CD14-positive monocyte (primary cell): ENCODE data around the gene KCNC3. TPM values are rescaled to one million over a fixed set of nuclear protein-coding genes. Genes with fewer than 3 reads are reported as not detected.

Experiments used
- DNase-seq, 3 donors: peaks; one replicate each; pipeline ENCODE4 v3.0.0-alpha.2; 2011 to 2022
- H2AFZ ChIP-seq: 2 replicates; pipeline ENCODE4 v1.6.0; 2012; ENCODE audit warnings: mild to moderate bottlenecking, low read depth, low read length, inconsistent platforms; ENCODE audit not compliant: insufficient read depth, poor library complexity, severe bottlenecking
- H3K27ac ChIP-seq, 2 donors: 1 replicate in 1 of 2; 2 replicates in 1 of 2; pipeline ENCODE4 v1.5.1; 2012 to 2013; ENCODE audit warnings: low read length in 2 of 2, control low read depth in 1 of 2, inconsistent platforms in 1 of 2, low read depth in 1 of 2, mild to moderate bottlenecking in 1 of 2
- H3K27me3 ChIP-seq, 2 donors: one replicate each; pipeline versions ENCODE4 v1.6.0 to v1.6.1; 2011 to 2013; ENCODE audit warnings: low read length in 2 of 2; ENCODE audit not compliant: control insufficient read depth in 2 of 2, insufficient read depth in 2 of 2
- H3K36me3 ChIP-seq, 2 donors: replicated peaks in 1 of 2; 1 replicate in 1 of 2; 2 replicates in 1 of 2; pipeline versions ENCODE4 v1.5.1 to v1.6.1; 2012 to 2013; ENCODE audit warnings: low read length in 2 of 2, control low read depth in 1 of 2, inconsistent platforms in 1 of 2, mild to moderate bottlenecking in 1 of 2; ENCODE audit not compliant: insufficient read depth in 2 of 2, control insufficient read depth in 1 of 2
- H3K4me1 ChIP-seq, 2 donors: 1 replicate in 1 of 2; 2 replicates in 1 of 2; pipeline versions ENCODE4 v1.5.1 to v1.6.1; 2012 to 2013; ENCODE audit warnings: low read length in 2 of 2, control low read depth in 1 of 2, inconsistent platforms in 1 of 2, mild to moderate bottlenecking in 1 of 2, moderate library complexity in 1 of 2; ENCODE audit not compliant: insufficient read depth in 2 of 2, control insufficient read depth in 1 of 2
- H3K4me2 ChIP-seq: replicated peaks from 2 replicates; pipeline ENCODE3; 2012; ENCODE audit warnings: low read length, moderate library complexity, mild to moderate bottlenecking; ENCODE audit not compliant: poor library complexity, severe bottlenecking; ENCODE audit errors: extremely low read depth
- H3K4me3 ChIP-seq, 3 experiments: fragments of 200-600 bp in 1 of 3; sonication (generic) in 1 of 3; replicated peaks in 1 of 3; 1 replicate in 2 of 3; 2 replicates in 1 of 3; pipeline ENCODE4 v1.5.1; 2011 to 2013; ENCODE audit warnings: low read length in 3 of 3, mild to moderate bottlenecking in 3 of 3, control low read depth in 2 of 3, low read depth in 2 of 3, inconsistent platforms in 1 of 3, moderate library complexity in 1 of 3
- H3K79me2 ChIP-seq: 2 replicates; pipeline ENCODE4 v1.6.0; 2012; ENCODE audit warnings: mild to moderate bottlenecking, control low read depth, inconsistent platforms, low read length, moderate library complexity; ENCODE audit not compliant: insufficient read depth
- H3K9ac ChIP-seq: 2 replicates; pipeline ENCODE4 v1.6.0; 2017; ENCODE audit warnings: low read length, mild to moderate bottlenecking; ENCODE audit not compliant: insufficient read depth, poor library complexity, severe bottlenecking
- H3K9me3 ChIP-seq, 2 donors: replicated peaks in 1 of 2; 1 replicate in 1 of 2; 2 replicates in 1 of 2; pipeline versions ENCODE4 v1.5.1 to v1.6.1; 2012 to 2013; ENCODE audit warnings: low read length in 2 of 2, control low read depth in 1 of 2; ENCODE audit not compliant: control insufficient read depth in 1 of 2, insufficient read depth in 1 of 2
- H4K20me1 ChIP-seq: 2 replicates; pipeline ENCODE4 v1.6.0; 2012; ENCODE audit warnings: mild to moderate bottlenecking, low read length, control low read depth, moderate library complexity; ENCODE audit not compliant: insufficient read depth
- H3K27ac Mint-ChIP-seq, 7 donors: one replicate each; pipeline ENCODE4 v1.8.0; 2020; ENCODE audit warnings: mild to moderate bottlenecking in 7 of 7, mixed read lengths in 7 of 7, moderate library complexity in 6 of 7, inconsistent platforms in 2 of 7
- H3K27me3 Mint-ChIP-seq, 3 donors: one replicate each; pipeline ENCODE4 v1.8.0; 2021 to 2022; ENCODE audit warnings: low read depth in 3 of 3, mild to moderate bottlenecking in 3 of 3, mixed read lengths in 3 of 3, moderate library complexity in 3 of 3, inconsistent platforms in 1 of 3
- H3K36me3 Mint-ChIP-seq, 2 donors: one replicate each; pipeline ENCODE4 v1.8.0; 2020; ENCODE audit warnings: mixed read lengths in 2 of 2, inconsistent platforms in 1 of 2, mild to moderate bottlenecking in 1 of 2
- H3K4me1 Mint-ChIP-seq: one replicate; pipeline ENCODE4 v1.8.0; 2020; ENCODE audit warnings: mild to moderate bottlenecking, mixed read lengths
- H3K4me3 Mint-ChIP-seq, 2 donors: one replicate each; pipeline ENCODE4 v1.8.0; 2020; ENCODE audit warnings: mild to moderate bottlenecking in 2 of 2, mixed read lengths in 2 of 2, moderate library complexity in 1 of 2
- H3K9me3 Mint-ChIP-seq, 7 donors: one replicate each; pipeline ENCODE4 v1.8.0; 2020 to 2022; ENCODE audit warnings: mixed read lengths in 7 of 7, mild to moderate bottlenecking in 6 of 7, moderate library complexity in 6 of 7, inconsistent platforms in 2 of 7
- WGBS: methylation state at CpG from one replicate; pipeline ENCODE4 v1.1.5; 2013; ENCODE audit warnings: missing lambda C conversion rate; ENCODE audit not compliant: insufficient coverage; 5-methylcytosine and 5-hydroxymethylcytosine counted together
- intact Hi-C, 2 donors: fragments of 100-400 bp; cut with micrococcal nuclease; formaldehyde crosslinking; loops; one replicate each; pipeline versions ENCODE4 v1.15.0 to v1.15.1; 2023
- polyA plus RNA-seq, 3 donors: library from polyadenylated mRNA; depleted of rRNA in 1 of 3; unstranded in 2 of 3; stranded (reverse) in 1 of 3; fragments of 300-500 nt in 2 of 3; fragments of >200 nt in 1 of 3; fragmentation: Illumina TruSeq in 2 of 3; gene quantifications; 1 replicate in 2 of 3; 2 replicates in 1 of 3; pipeline ENCODE4 v1.2.3, GENCODE V29; 2012 to 2021
- TF ChIP-seq, protein P1 (sequence below): fragments of 200-600 bp; IDR thresholded peaks from one replicate; pipeline ENCODE4 v1.8.0; 2022; ENCODE audit warnings: antibody characterized with exemption, mild to moderate bottlenecking

The KCNC3 gene
- polyA plus RNA-seq, 3 donors: 0.04 to 23.6 TPM; not detected in 1

GRCh38 chr19:50321831-50322230 is 7.3 kb downstream of the KCNC3 start:
- Histone ChIP-seq H3K36me3 (peaks cover 0 to 6% of the 10 kb centered on the region in 2 donors), H3K4me1 (peaks cover 12 to 17% of the 10 kb centered on the region in 2 donors), H3K4me3 (no peak overlapping the region), H4K20me1 (peaks cover 51% of the 10 kb centered on the region), H3K27me3 (peaks cover 9 to 22% of the 10 kb centered on the region in 2 donors), H3K4me2 (no peak overlapping the region), H2AFZ (no peak overlapping the region), H3K9ac (no peak overlapping the region), H3K27ac (no peak overlapping the region), H3K79me2 (no peaks in the 10 kb centered on the region), H3K9me3 (peaks cover 0 to 8% of the 10 kb centered on the region in 2 donors)
- peaks cover 9 to 14% of the 10 kb centered on the region in 2 donors for H3K36me3 Mint-ChIP-seq
- H3K27ac Mint-ChIP-seq: no peak overlapping the region
- 80% methylated on average over 4 of the region's 4 CpGs for WGBS
- TF ChIP-seq, protein P1, sequence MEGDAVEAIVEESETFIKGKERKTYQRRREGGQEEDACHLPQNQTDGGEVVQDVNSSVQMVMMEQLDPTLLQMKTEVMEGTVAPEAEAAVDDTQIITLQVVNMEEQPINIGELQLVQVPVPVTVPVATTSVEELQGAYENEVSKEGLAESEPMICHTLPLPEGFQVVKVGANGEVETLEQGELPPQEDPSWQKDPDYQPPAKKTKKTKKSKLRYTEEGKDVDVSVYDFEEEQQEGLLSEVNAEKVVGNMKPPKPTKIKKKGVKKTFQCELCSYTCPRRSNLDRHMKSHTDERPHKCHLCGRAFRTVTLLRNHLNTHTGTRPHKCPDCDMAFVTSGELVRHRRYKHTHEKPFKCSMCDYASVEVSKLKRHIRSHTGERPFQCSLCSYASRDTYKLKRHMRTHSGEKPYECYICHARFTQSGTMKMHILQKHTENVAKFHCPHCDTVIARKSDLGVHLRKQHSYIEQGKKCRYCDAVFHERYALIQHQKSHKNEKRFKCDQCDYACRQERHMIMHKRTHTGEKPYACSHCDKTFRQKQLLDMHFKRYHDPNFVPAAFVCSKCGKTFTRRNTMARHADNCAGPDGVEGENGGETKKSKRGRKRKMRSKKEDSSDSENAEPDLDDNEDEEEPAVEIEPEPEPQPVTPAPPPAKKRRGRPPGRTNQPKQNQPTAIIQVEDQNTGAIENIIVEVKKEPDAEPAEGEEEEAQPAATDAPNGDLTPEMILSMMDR: no peak
- peaks cover 0 to 14% (median 5%) of the 10 kb centered on the region in 7 donors for H3K9me3 Mint-ChIP-seq
- DNase-seq: no peak
- peaks cover 20 to 41% (median 40%) of the 10 kb centered on the region in 3 donors for H3K27me3 Mint-ChIP-seq
- peaks cover 11% of the 10 kb centered on the region for H3K4me1 Mint-ChIP-seq
- no peak overlapping the region for H3K4me3 Mint-ChIP-seq
- intact Hi-C loops: loop anchor here in 1 of 2 donors (10.0 kb wide), 1 partner anchor 483 kb away; no protein-coding TSS in a partner anchor

- Histone ChIP-seq H3K4me3 (no peak overlapping the region), H3K27me3 (peaks cover 7 to 22% of the 10 kb centered on the region in 2 donors), H3K79me2 (no peaks in the 10 kb centered on the region), H3K4me1 (peaks cover under 1 to 9% of the 10 kb centered on the region in 2 donors), H2AFZ (no peak overlapping the region), H3K9me3 (no peaks in the 10 kb centered on the region), H3K9ac (no peak overlapping the region), H4K20me1 (peaks cover 38% of the 10 kb centered on the region), H3K4me2 (no peak overlapping the region), H3K36me3 (peaks cover 0 to 6% of the 10 kb centered on the region in 2 donors), H3K27ac (no peak overlapping the region)
- H3K4me1 Mint-ChIP-seq: peaks cover 3% of the 10 kb centered on the region
- peaks cover 0 to 11% (median 3%) of the 10 kb centered on the region in 7 donors for H3K9me3 Mint-ChIP-seq
- H3K27me3 Mint-ChIP-seq: peaks cover 21 to 41% (median 39%) of the 10 kb centered on the region in 3 donors
- TF ChIP-seq, protein P1: no peak
- H3K36me3 Mint-ChIP-seq: peaks cover 8 to 11% of the 10 kb centered on the region in 2 donors
- intact Hi-C loops: loop anchor here in 1 of 2 donors (10.0 kb wide), 1 partner anchor 484 kb away; no protein-coding TSS in a partner anchor
- no peak overlapping the region for H3K4me3 Mint-ChIP-seq
- no peak overlapping the region for H3K27ac Mint-ChIP-seq
- 90% methylated on average over 13 of the region's 20 CpGs for WGBS
- DNase-seq: no peak
These were observed 8.6 kb downstream of the KCNC3 start for GRCh38 chr19:50320596-50320995.
